CD4-positive, alpha-beta T cell (primary cell): ENCODE measurements around the gene PRPF31. TPM values are rescaled to one million over a fixed set of nuclear protein-coding genes. Genes with fewer than 3 reads are reported as not detected.

ENCODE experiments used
- ATAC-seq: fragments of 200-7000 bp; cut with Tn5 transposase; one replicate; pipeline ENCODE4 v1.10.0; 2022; ENCODE audit warnings: mild to moderate bottlenecking; ENCODE audit not compliant: poor library complexity
- CTCF ChIA-PET: fragments of 350-600 bp; sonication (Branson Sonifier 250); formaldehyde crosslinking; loops from one replicate; lab custom pipeline; 2021; ENCODE audit warnings: antibody characterized with exemption, inconsistent platforms; lab: Charles Lee
- POLR2A ChIA-PET: fragments of 350-600 bp; sonication (Branson Sonifier 250); formaldehyde crosslinking; loops from one replicate; lab custom pipeline; 2021; ENCODE audit warnings: antibody characterized with exemption, inconsistent platforms; lab: Charles Lee
- DNase-seq, 14 experiments: peaks; one replicate each; pipeline ENCODE4 v3.0.0-alpha.2; 2013 to 2020; ENCODE audit warnings: mixed read lengths in 2 of 14
- H3K27ac ChIP-seq, 2 donors: one replicate each; pipeline versions ENCODE4 v1.5.1 to v1.7.0; 2013; ENCODE audit warnings: low read length in 2 of 2, low read depth in 1 of 2, mild to moderate bottlenecking in 1 of 2
- H3K27me3 ChIP-seq, 2 experiments: 1 replicate in 1 of 2; 2 replicates in 1 of 2; pipeline versions ENCODE4 v1.6.1 to v1.7.0; 2013; ENCODE audit warnings: low read length in 2 of 2, control low read depth in 1 of 2, mild to moderate bottlenecking in 1 of 2, moderate library complexity in 1 of 2; ENCODE audit not compliant: insufficient read depth in 2 of 2, control insufficient read depth in 1 of 2
- H3K36me3 ChIP-seq: one replicate; pipeline ENCODE4 v1.6.1; 2013; ENCODE audit warnings: low read length, control low read depth; ENCODE audit not compliant: insufficient read depth
- H3K4me1 ChIP-seq: one replicate; pipeline ENCODE4 v1.6.1; 2013; ENCODE audit warnings: low read length, control low read depth; ENCODE audit not compliant: insufficient read depth
- H3K4me3 ChIP-seq: one replicate; pipeline ENCODE4 v1.5.1; 2013; ENCODE audit warnings: mild to moderate bottlenecking, low read length, moderate library complexity
- H3K9me3 ChIP-seq, 2 experiments: 1 replicate in 1 of 2; 2 replicates in 1 of 2; pipeline versions ENCODE4 v1.6.1 to v1.7.0; 2013; ENCODE audit warnings: low read length in 2 of 2, mild to moderate bottlenecking in 2 of 2, control low read depth in 1 of 2, moderate library complexity in 1 of 2; ENCODE audit not compliant: control insufficient read depth in 1 of 2, insufficient read depth in 1 of 2
- H3K27ac Mint-ChIP-seq: one replicate; pipeline ENCODE4 v1.8.0; 2020; ENCODE audit warnings: mixed read lengths
- H3K27me3 Mint-ChIP-seq: one replicate; pipeline ENCODE4 v1.8.0; 2021; ENCODE audit warnings: mixed read lengths
- H3K36me3 Mint-ChIP-seq: one replicate; pipeline ENCODE4 v1.8.0; 2021; ENCODE audit warnings: low read depth, mixed read lengths
- H3K4me1 Mint-ChIP-seq: one replicate; pipeline ENCODE4 v1.8.0; 2021; ENCODE audit warnings: low read depth, mixed read lengths
- H3K4me3 Mint-ChIP-seq: one replicate; pipeline ENCODE4 v1.8.0; 2020; ENCODE audit warnings: mild to moderate bottlenecking, mixed read lengths
- H3K9me3 Mint-ChIP-seq: one replicate; pipeline ENCODE4 v1.8.0; 2020; ENCODE audit warnings: mixed read lengths
- CTCF ChIP-seq: fragments of 200-600 bp; IDR thresholded peaks from one replicate; pipeline ENCODE4 v1.8.0; 2022; ENCODE audit warnings: antibody characterized with exemption, mild to moderate bottlenecking
- intact Hi-C, 2 experiments: fragments of 100-400 bp; cut with DNase I in 1 of 2; cut with micrococcal nuclease in 1 of 2; formaldehyde crosslinking; loops; one replicate each; pipeline versions ENCODE4 v1.15.1 to v1.9.0; 2023 to 2025; cut with DNase I, micrococcal nuclease
- total RNA-seq, 174 experiments: library from RNA in 2 of 174; stranded (reverse) in 2 of 174; gene quantifications; one replicate each; pipeline ENCODE4 v1.2.3 and lab custom pipeline; 2021 to 2026

PRPF31 gene
- total RNA-seq, 2 experiments from 2014 or later, result 52.9 to 55.9 TPM

GRCh38 chr19:54100561-54100960, 15.0 kb upstream of the PRPF31 start, which contains the start of gene OSCAR:
TSS of gene OSCAR (minus strand) at chr19:54100803. CDS start at chr19:54100792, 11 bp downstream.
- intact Hi-C loops, result loop anchor here in 1 of 2 experiments (5.0 to 10.0 kb wide), 4 partner anchors 37 to 576 kb away; partner anchors contain the start of genes CNOT3 and MYADM
- Histone ChIP-seq H3K27me3 (peaks cover under 1% of the 10 kb centered on the region in 2 experiments), H3K27ac (no peak within 1 kb of the TSS), H3K9me3 (no peaks in the 10 kb centered on the region), H3K36me3 (peaks cover 3% of the 10 kb centered on the region), H3K4me1 (peaks cover 34% of the 10 kb centered on the region), H3K4me3 (peak within 1 kb of the TSS; percentile 25)
- TF ChIP-seq CTCF, result no peak
- H3K9me3 Mint-ChIP-seq, result no peaks in the 10 kb centered on the region
- H3K4me1 Mint-ChIP-seq, result peaks cover 31% of the 10 kb centered on the region
- H3K27ac Mint-ChIP-seq, result peak within 1 kb of the TSS; percentile 16
- POLR2A ChIA-PET, result interaction anchor here (0.7 kb wide), 1 partner anchor 15 kb away, joined by 3 read pairs; the partner anchor contains the start of genes PRPF31 and TFPT
- peaks cover 6% of the 10 kb centered on the region for H3K27me3 Mint-ChIP-seq
- H3K36me3 Mint-ChIP-seq, result peaks cover 7% of the 10 kb centered on the region
- DNase-seq (peak in 3 of 14 experiments; percentile 20 to 70 (median 60)), ATAC-seq (no peak)
- CTCF ChIA-PET, result no interaction called here
- H3K4me3 Mint-ChIP-seq, result peak within 1 kb of the TSS; percentile 62

DNA sequence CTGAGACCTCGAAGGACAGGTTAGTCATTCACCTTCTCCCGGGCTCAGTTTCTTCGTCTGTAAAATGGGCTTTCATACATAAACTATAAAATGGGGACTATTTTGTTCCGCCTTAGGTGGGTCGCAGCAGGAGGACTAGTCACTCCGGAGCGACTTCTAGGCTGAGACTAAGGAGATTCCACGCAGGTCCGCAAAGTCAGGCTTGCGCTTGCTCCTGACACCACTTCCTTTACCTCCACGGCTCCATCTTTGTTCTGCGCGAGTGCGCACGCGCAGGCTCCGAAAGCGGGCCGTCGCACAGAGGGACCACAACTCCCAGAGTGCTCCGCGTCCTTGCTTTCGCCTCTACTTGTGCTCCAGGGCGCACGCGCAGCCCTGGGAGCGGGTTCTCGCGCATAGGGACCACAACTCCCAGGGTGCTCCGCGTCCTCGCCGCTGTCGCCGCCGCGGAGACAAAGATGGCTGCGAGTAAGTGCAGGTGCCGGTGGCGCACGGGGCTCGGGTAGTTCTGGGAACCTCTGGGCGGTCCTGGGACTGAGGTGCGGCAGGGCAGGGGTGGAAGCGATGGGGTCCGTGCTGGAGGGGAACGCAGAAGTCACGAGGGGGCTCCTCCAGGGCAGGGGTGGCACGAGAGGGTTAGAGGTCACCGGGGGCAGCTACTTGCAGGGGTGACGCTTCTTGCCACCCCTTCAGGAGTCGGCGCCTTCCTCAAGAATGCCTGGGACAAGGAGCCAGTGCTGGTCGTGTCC, 13.0 kb upstream of the PRPF31 start, which contains the start of gene NDUFA3:
Gene NDUFA3 (plus strand): TSS at position 435 of the 749 bp plus-strand sequence. CDS start 24 bp downstream, at position 459.
- Histone ChIP-seq H3K4me3 (peak within 1 kb of the TSS; percentile 98), H3K9me3 (no peaks in the 10 kb centered on the region), H3K27ac (peak within 1 kb of the TSS; percentile 37 to 72), H3K27me3 (no peaks in the 10 kb centered on the region), H3K4me1 (peaks cover 24% of the 10 kb centered on the region), H3K36me3 (peaks cover 20% of the 10 kb centered on the region)
- no peak for TF ChIP-seq CTCF
- Mint-ChIP-seq H3K27me3 (no peaks in the 10 kb centered on the region), H3K4me3 (peak within 1 kb of the TSS; percentile 97), H3K27ac (peak within 1 kb of the TSS; percentile 82), H3K4me1 (peaks cover 23% of the 10 kb centered on the region), H3K9me3 (no peaks in the 10 kb centered on the region), H3K36me3 (peaks cover 27% of the 10 kb centered on the region)
- ChIA-PET POLR2A (interaction anchor here (0.8 to 2.9 kb wide), 5 partner anchors 13 to 87 kb away, joined by 3 to 24 read pairs (median 3); partner anchors contain the start of genes CNOT3, LENG1, MBOAT7 and PRPF31), CTCF (interaction anchor here (0.9 kb wide), 1 partner anchor 57 kb away, joined by 3 read pairs; the partner anchor contains the start of gene LENG1)
- DNase-seq (peak; percentile 93 to 100 (median 98)), ATAC-seq (peak; percentile 99)
- intact Hi-C loops, result loop anchor here (1.0 to 10.0 kb wide), 6 partner anchors 13 to 578 kb away; partner anchors contain the start of genes MYADM (in 2 of the 2), PRPF31 (in 2 of the 2), TFPT (in 2 of the 2) and CNOT3 (in 1 of the 2)

GRCh38 chr19:54104998-54105715, 10.4 kb upstream of the PRPF31 start:
- H3K27me3 ChIP-seq, result no peaks in the 10 kb centered on the region
- intact Hi-C loops, result loop anchor here in 1 of 2 experiments (5.0 to 10.0 kb wide), 4 partner anchors 32 to 580 kb away; partner anchors contain the start of genes CNOT3 and MYADM
- no peaks in the 10 kb centered on the region for H3K9me3 ChIP-seq
- Mint-ChIP-seq H3K4me3 (peak overlapping the region; percentile 97), H3K27me3 (no peaks in the 10 kb centered on the region), H3K4me1 (peaks cover 23% of the 10 kb centered on the region), H3K36me3 (peaks cover 44% of the 10 kb centered on the region), H3K27ac (no peak overlapping the region), H3K9me3 (no peaks in the 10 kb centered on the region)
- TF ChIP-seq CTCF, result no peak
- POLR2A ChIA-PET, result interaction anchor here (1.0 kb wide), 1 partner anchor 85 kb away, joined by 3 read pairs; the partner anchor contains the start of gene MBOAT7
- H3K36me3 ChIP-seq, result peaks cover 42% of the 10 kb centered on the region
- no peak overlapping the region for H3K4me3 ChIP-seq
- no peak for ATAC-seq
- CTCF ChIA-PET, result no interaction called here
- H3K4me1 ChIP-seq, result peaks cover 24% of the 10 kb centered on the region
- peak in 1 of 14 experiments; percentile 1 for DNase-seq
- H3K27ac ChIP-seq, result no peak overlapping the region
